Loucy (cell line): Measurements from ENCODE around the gene CCDC178.
A peak's percentile ranks its signal among the peaks of the same experiment; 100 is the strongest.

Experiments used
- EZH2phosphoT487 ChIP-seq: fragments of 200-600 bp; IDR thresholded peaks from 2 replicates; pipeline ENCODE4 v1.6.1; 2018; ENCODE audit warnings: antibody characterized with exemption, mild to moderate bottlenecking, moderate library complexity, borderline replicate concordance
- TF ChIP-seq, protein P1 (sequence below): fragments of 200-600 bp; sonication (generic); conservative IDR thresholded peaks from 2 replicates; pipeline ENCODE4 v1.5.1; 2014; ENCODE audit warnings: mild to moderate bottlenecking, antibody characterized with exemption, low read length

DNA sequence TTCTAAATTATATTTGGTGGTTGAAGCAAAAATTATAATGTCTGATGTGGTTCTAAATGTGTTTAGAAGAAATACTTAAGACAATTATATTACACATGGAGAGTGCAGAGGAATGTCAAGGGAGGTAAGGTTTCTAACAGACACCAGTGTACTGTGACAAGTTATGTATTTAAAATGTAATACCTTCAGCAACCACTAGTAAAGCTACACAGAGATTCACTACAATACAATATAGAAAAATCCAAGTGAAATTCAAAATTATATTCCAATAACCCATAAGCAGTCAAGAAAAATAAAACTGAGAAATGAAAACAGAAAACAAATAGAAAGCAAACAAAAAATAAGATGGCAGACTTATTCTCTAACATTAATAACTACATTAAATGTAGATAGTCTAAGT, 418.2 kb downstream of the CCDC178 start:
- TF ChIP-seq, protein P1, sequence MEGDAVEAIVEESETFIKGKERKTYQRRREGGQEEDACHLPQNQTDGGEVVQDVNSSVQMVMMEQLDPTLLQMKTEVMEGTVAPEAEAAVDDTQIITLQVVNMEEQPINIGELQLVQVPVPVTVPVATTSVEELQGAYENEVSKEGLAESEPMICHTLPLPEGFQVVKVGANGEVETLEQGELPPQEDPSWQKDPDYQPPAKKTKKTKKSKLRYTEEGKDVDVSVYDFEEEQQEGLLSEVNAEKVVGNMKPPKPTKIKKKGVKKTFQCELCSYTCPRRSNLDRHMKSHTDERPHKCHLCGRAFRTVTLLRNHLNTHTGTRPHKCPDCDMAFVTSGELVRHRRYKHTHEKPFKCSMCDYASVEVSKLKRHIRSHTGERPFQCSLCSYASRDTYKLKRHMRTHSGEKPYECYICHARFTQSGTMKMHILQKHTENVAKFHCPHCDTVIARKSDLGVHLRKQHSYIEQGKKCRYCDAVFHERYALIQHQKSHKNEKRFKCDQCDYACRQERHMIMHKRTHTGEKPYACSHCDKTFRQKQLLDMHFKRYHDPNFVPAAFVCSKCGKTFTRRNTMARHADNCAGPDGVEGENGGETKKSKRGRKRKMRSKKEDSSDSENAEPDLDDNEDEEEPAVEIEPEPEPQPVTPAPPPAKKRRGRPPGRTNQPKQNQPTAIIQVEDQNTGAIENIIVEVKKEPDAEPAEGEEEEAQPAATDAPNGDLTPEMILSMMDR, result peak; percentile 38
- TF ChIP-seq EZH2phosphoT487, result no peak
